WTC11 (cell line): ENCODE results near the gene JAKMIP3. TPM values are rescaled to one million over a fixed set of nuclear protein-coding genes. Genes with fewer than 3 reads are reported as not detected.

ENCODE experiments used
- ATAC-seq: fragments of 200-7000 bp; cut with Tn5 transposase; 2 replicates; pipeline ENCODE4 v1.10.0; 2021; ENCODE audit warnings: mild to moderate bottlenecking, moderate library complexity
- CTCF ChIA-PET: fragments of 300-600 bp; sonication (Branson Sonifier 250); formaldehyde crosslinking; loops from one replicate; lab custom pipeline; 2021; ENCODE audit warnings: antibody characterized with exemption; lab: Charles Lee
- POLR2A ChIA-PET: fragments of 350-600 bp; sonication (Branson Sonifier 250); formaldehyde crosslinking; loops from one replicate; lab custom pipeline; 2021; ENCODE audit warnings: antibody characterized with exemption; lab: Charles Lee
- DNase-seq: peaks from one replicate; pipeline ENCODE4 v3.0.0; 2021; ENCODE audit warnings: low spot score
- H3K27ac Mint-ChIP-seq: 2 replicates; pipeline ENCODE4 v1.8.0; 2021; ENCODE audit warnings: mixed read lengths
- H3K27me3 Mint-ChIP-seq: 2 replicates; pipeline ENCODE4 v1.8.0; 2021; ENCODE audit warnings: low read depth, mild to moderate bottlenecking, moderate library complexity, mixed read lengths
- H3K36me3 Mint-ChIP-seq: 2 replicates; pipeline ENCODE4 v1.8.0; 2021; ENCODE audit warnings: mixed read lengths
- H3K4me1 Mint-ChIP-seq: 2 replicates; pipeline ENCODE4 v1.8.0; 2022; ENCODE audit warnings: mixed read lengths
- H3K4me3 Mint-ChIP-seq: 2 replicates; pipeline ENCODE4 v1.8.0; 2021; ENCODE audit warnings: mild to moderate bottlenecking, moderate library complexity, mixed read lengths
- H3K9me3 Mint-ChIP-seq: 2 replicates; pipeline ENCODE4 v1.8.0; 2021; ENCODE audit warnings: mixed read lengths
- AFF4 ChIP-seq: sonication (generic); formaldehyde crosslinking; IDR thresholded peaks from 2 replicates; pipeline ENCODE4 v1.8.1; 2023; ENCODE audit warnings: mild to moderate bottlenecking, missing genetic modification reagents, borderline replicate concordance
- AR ChIP-seq: fragments of 250-450 bp; sonication (Bioruptor Pico); IDR thresholded peaks from 2 replicates; pipeline ENCODE4 v1.9.0; 2021; ENCODE audit warnings: mild to moderate bottlenecking
- CTCF ChIP-seq: fragments of 200-600 bp; IDR thresholded peaks from 2 replicates; pipeline ENCODE4 v1.8.0; 2022; ENCODE audit warnings: antibody characterized with exemption
- ESRRA ChIP-seq: sonication (generic); formaldehyde crosslinking; IDR thresholded peaks from 2 replicates; pipeline ENCODE4 v1.8.1; 2022; ENCODE audit warnings: mild to moderate bottlenecking, missing genetic modification reagents, borderline replicate concordance
- GABPB1 ChIP-seq: sonication (generic); formaldehyde crosslinking; IDR thresholded peaks from 2 replicates; pipeline ENCODE4 v1.8.1; 2023; ENCODE audit warnings: mild to moderate bottlenecking, missing genetic modification reagents
- GRHL2 ChIP-seq: fragments of 250-450 bp; sonication (Bioruptor Pico); IDR thresholded peaks from 2 replicates; pipeline ENCODE4 v1.8.0; 2022; ENCODE audit warnings: mild to moderate bottlenecking, moderate library complexity; ENCODE audit not compliant: insufficient replicate concordance, severe bottlenecking
- HMGA2 ChIP-seq: fragments of 250-450 bp; sonication (Bioruptor Pico); IDR thresholded peaks from 2 replicates; pipeline ENCODE4 v1.4.0; 2021; ENCODE audit warnings: mild to moderate bottlenecking, moderate library complexity
- NFE2L1 ChIP-seq: sonication (generic); formaldehyde crosslinking; IDR thresholded peaks from 2 replicates; pipeline ENCODE4 v1.8.1; 2023; ENCODE audit warnings: missing genetic modification reagents
- NR2C2 ChIP-seq: sonication (generic); formaldehyde crosslinking; IDR thresholded peaks from 2 replicates; pipeline ENCODE4 v1.8.0; 2022; ENCODE audit warnings: mild to moderate bottlenecking, missing genetic modification reagents
- STAT6 ChIP-seq: sonication (generic); formaldehyde crosslinking; conservative IDR thresholded peaks from 2 replicates; pipeline ENCODE4 v1.8.1; 2023; ENCODE audit warnings: mild to moderate bottlenecking, low read depth, missing genetic modification reagents, moderate library complexity
- ZBTB43 ChIP-seq: sonication (generic); formaldehyde crosslinking; IDR thresholded peaks from 2 replicates; pipeline ENCODE4 v1.8.1; 2023; ENCODE audit warnings: mild to moderate bottlenecking, missing genetic modification reagents
- ZNF232 ChIP-seq: sonication (generic); formaldehyde crosslinking; IDR thresholded peaks from 2 replicates; pipeline ENCODE4 v1.8.0; 2022; ENCODE audit warnings: mild to moderate bottlenecking, missing genetic modification reagents
- ZNF263 ChIP-seq: sonication (generic); formaldehyde crosslinking; IDR thresholded peaks from 2 replicates; pipeline ENCODE4 v1.8.1; 2022; ENCODE audit warnings: low read depth, mild to moderate bottlenecking, moderate library complexity, missing genetic modification reagents
- ZNF396 ChIP-seq: fragments of 250-450 bp; sonication (Bioruptor Pico); IDR thresholded peaks from 2 replicates; pipeline ENCODE4 v1.8.0; 2021; ENCODE audit warnings: mild to moderate bottlenecking, moderate library complexity, borderline replicate concordance
- ZNF425 ChIP-seq: fragments of 250-450 bp; sonication (Bioruptor Pico); conservative IDR thresholded peaks from 2 replicates; pipeline ENCODE4 v1.9.0; 2021; ENCODE audit warnings: mild to moderate bottlenecking
- ZNF671 ChIP-seq: fragments of 250-450 bp; sonication (Bioruptor Pico); IDR thresholded peaks from 2 replicates; pipeline ENCODE4 v1.8.0; 2021; ENCODE audit warnings: mild to moderate bottlenecking
- total RNA-seq: library from RNA; stranded (reverse); gene quantifications from 3 replicates; pipeline ENCODE4 v1.2.3, GENCODE V29; 2021

JAKMIP3 gene
- total RNA-seq, 1 experiment from 2014 or later: 1.7 TPM

- TF ChIP-seq GRHL2 (CRISPR knock-in tag) (no peak), ESRRA (CRISPR knock-in tag) (no peak), AFF4 (CRISPR knock-in tag) (no peak), STAT6 (CRISPR knock-in tag) (no peak), ZNF263 (CRISPR knock-in tag) (no peak)
These were observed 9.1 kb upstream of the JAKMIP3 start (continued) for GRCh38 chr10:132056663-132057062.

- ChIA-PET POLR2A (no interaction called here), CTCF (no interaction called here)
- DNase-seq (peak; percentile 7), ATAC-seq (no peak)
- H3K27ac Mint-ChIP-seq: 0 out of 2 replicates have a peak overlapping the region, but pooled peaks have one; percentile 53
- H3K9me3 Mint-ChIP-seq: peaks cover 22% of the 10 kb centered on the region
- peaks cover 10% of the 10 kb centered on the region for H3K4me1 Mint-ChIP-seq
- no peak overlapping the region for H3K4me3 Mint-ChIP-seq
- H3K36me3 Mint-ChIP-seq: peaks cover 13% of the 10 kb centered on the region
- H3K27me3 Mint-ChIP-seq: peaks cover 5% of the 10 kb centered on the region; the same call in 1 of the 2 replicates
- no peak for TF ChIP-seq AFF4 (CRISPR knock-in tag)
- no peak for TF ChIP-seq CTCF
- TF ChIP-seq ZNF425: no peak
- TF ChIP-seq ZNF232 (CRISPR knock-in tag): no peak
- TF ChIP-seq AR (CRISPR knock-in tag): no peak
- no peak for TF ChIP-seq GABPB1 (CRISPR knock-in tag)
- TF ChIP-seq ZNF396 (CRISPR knock-in tag): no peak
- TF ChIP-seq NFE2L1: no peak
- TF ChIP-seq NR2C2 (CRISPR knock-in tag): no peak
- TF ChIP-seq ZNF671 (CRISPR knock-in tag): no peak
- no peak for TF ChIP-seq ZBTB43 (CRISPR knock-in tag)
- no peak for TF ChIP-seq ZNF263 (CRISPR knock-in tag)
- no peak for TF ChIP-seq HMGA2
These were observed 8.5 kb upstream of the JAKMIP3 start for GRCh38 chr10:132057191-132057681.
